KG1 (cell line): ENCODE data around the gene RPAP2.

ENCODE experiments used
- DNase-seq: peaks from one replicate; lab custom pipeline; 2025; lab: John Stamatoyannopoulos, UW

RPAP2 gene

GRCh38 chr1:92447033-92447681 lies 148.3 kb downstream of the RPAP2 start:
- no peak for DNase-seq

GRCh38 chr1:92447976-92448375 lies 149.1 kb downstream of the RPAP2 start:
- DNase-seq, result no peak
